Measurements from ENCODE around the gene PHYHD1. TPM values are rescaled to one million over a fixed set of nuclear protein-coding genes. Genes with fewer than 3 reads are reported as not detected.

The PHYHD1 gene
- total RNA-seq, 4 donors from 2014 or later, result 14.4 to 43.8 (median 32.4) TPM

DNA sequence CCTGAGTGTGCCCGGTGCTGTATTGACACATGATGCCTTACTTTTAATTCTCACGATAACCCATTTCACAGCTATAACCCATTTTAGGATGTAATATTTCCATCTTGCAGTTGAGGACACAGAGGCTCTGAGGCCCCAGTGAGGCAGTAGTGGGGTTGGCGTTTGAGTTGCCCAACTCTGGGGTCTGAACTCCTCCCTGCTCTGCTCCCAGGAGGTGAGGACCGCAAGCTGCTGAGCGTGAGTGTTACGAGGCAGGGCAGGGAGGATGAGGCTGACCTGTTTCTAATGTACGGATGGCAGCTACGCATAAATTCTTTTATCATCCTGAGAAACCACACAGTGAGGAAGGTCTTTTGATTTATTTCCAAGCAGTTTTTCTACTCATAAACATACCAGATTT lies 27.4 kb upstream of the PHYHD1 start:
- DNase-seq (ENCODE audit: low spot score), result no peak
- TF ChIP-seq, protein P1, sequence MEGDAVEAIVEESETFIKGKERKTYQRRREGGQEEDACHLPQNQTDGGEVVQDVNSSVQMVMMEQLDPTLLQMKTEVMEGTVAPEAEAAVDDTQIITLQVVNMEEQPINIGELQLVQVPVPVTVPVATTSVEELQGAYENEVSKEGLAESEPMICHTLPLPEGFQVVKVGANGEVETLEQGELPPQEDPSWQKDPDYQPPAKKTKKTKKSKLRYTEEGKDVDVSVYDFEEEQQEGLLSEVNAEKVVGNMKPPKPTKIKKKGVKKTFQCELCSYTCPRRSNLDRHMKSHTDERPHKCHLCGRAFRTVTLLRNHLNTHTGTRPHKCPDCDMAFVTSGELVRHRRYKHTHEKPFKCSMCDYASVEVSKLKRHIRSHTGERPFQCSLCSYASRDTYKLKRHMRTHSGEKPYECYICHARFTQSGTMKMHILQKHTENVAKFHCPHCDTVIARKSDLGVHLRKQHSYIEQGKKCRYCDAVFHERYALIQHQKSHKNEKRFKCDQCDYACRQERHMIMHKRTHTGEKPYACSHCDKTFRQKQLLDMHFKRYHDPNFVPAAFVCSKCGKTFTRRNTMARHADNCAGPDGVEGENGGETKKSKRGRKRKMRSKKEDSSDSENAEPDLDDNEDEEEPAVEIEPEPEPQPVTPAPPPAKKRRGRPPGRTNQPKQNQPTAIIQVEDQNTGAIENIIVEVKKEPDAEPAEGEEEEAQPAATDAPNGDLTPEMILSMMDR (IDR thresholded peaks at IDR 0.05), result no peak
- ATAC-seq (ENCODE audit: low FRiP score), result no peak

DNA sequence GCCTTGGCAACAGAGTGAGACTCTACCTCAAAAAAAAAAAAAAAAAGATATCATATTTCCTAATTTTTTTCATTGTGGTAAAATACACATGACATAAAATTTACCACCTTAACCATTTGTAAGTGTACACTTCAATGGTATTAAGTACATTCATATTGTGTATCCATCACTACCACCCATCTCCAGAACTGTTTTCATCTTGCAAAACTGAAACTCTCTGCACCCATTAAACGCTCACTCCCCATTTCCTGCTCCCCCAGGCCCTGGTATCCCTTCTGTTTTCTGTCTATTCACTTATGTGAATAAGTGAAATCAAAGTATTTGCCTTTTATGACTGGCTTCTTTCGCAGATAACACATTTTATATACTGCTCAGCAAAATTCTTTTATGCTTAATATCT lies 26.0 kb upstream of the PHYHD1 start:
- TF ChIP-seq, protein P1 (IDR thresholded peaks at IDR 0.05), result no peak
- DNase-seq (ENCODE audit: low spot score) (no peak), ATAC-seq (ENCODE audit: low FRiP score) (no peak)

DNA sequence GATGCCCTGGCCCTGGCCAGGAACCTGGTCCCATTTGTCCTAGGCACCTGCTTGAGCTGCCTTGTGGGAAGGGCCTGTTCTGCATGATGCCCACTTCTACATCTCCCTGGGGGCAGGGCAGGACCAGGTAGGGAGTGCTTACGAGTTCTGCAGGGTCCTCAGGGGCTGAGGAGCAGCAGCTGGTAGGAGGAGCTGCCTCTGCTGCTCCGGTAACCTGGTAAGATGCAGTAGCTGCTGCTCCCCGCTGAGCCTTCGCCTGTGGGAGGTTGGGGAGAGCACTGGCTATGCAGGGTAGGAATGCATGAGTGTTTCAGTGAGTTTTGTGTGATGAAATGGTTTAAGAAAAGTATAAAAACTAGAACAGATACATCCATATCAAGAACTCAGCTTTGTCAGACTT lies 25.2 kb upstream of the PHYHD1 start:
- TF ChIP-seq, protein P1 (IDR thresholded peaks at IDR 0.05), result no peak
- ATAC-seq (ENCODE audit: low FRiP score) (peak; percentile 48), DNase-seq (ENCODE audit: low spot score) (no peak)

DNA sequence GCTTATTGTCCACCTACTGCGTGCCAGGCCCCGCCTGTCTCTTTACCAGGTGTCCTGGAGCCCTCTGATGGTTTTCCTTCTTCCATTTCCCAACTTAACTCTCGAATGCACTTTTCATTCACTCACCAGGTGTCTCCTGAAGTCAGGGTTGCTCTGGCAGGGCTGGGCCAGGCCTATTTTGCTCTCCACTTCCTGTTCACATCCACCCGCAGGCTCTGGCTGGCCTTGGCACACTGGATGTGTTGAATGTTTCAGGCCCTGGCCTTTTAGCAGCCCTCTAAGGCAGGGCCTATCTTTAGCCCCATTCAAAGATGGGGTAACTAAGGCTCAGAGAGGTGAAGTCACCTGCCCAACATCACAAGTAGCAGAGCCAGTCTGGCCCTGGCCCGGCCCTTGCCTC lies 22.4 kb upstream of the PHYHD1 start:
- DNase-seq (ENCODE audit: low spot score), result no peak
- TF ChIP-seq, protein P1 (IDR thresholded peaks at IDR 0.05), result no peak
- ATAC-seq (ENCODE audit: low FRiP score), result no peak

DNA sequence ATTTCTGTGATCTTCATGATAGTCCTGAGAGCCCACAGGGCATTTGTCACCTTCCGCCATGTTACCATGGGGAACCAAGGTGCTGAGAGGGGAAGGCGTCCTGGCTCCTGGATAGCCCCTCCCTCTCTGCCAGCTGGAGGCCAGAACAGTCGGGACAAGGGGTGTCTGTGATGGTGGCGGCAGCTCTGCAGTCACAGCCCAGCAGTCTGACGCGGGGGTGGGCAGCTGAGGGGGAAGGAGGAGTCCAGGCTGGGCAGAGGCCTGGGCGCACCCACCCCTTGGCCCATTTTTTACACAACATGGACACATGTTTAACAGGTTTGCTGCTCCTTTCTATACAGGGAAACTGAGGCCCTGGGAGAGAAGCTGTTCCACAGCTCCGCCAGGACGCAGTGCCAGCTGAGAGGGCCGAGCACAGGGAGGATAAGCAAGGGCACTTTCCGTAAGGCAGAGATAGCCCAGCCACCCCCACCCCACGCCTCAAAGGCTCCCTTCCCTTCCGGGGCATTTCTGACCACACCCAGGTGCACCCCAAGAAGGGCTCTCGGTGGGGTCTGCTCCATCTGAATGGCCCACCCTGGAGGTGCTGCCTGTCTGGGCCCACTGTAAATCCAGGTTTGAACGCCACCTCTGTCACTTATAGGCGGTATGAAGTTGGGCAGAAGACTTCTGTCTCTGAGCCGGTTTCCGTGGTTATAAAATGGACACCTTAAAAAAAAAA lies 21.8 kb upstream of the PHYHD1 start:
- TF ChIP-seq, protein P1 (IDR thresholded peaks at IDR 0.05), result no peak
- DNase-seq (ENCODE audit: low spot score) (no peak), ATAC-seq (ENCODE audit: low FRiP score) (no peak)

DNA sequence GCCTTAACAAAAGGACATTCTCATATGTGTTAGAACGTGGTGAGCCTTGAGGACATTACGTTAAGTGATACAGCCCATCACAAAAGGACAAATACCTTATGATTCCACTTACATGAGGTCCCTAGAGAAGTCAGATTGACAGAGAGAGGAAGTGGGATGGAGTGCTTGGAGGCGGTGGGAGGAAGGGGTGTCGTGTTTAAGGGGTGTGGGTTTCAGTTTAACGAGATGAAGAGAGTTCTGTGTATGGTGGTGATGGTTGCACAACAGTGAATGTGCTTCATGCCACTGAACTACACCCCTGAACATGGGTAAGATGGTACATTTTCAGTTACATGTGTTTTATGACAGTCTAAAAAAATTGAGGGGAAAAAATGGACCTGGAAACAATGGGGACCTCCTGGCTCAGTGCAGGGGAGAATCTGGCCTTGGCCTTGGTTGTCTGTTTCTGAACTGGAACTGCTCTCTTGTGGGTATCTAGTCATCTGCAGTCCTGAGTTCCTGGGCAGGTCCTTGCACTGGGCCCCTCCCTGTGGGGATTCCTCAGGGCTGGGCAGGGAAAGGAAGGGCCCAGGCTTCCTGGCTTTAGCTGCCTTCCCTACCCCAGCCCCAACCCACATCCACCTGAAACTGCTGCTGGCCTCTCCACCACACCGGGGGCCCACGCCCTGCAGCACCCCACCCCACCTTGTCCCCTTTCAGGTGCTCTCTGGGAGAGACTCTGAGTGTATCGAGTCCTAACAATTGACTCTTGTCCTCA lies 21.0 kb upstream of the PHYHD1 start:
- ATAC-seq (ENCODE audit: low FRiP score) (no peak), DNase-seq (ENCODE audit: low spot score) (no peak)
- TF ChIP-seq, protein P1 (IDR thresholded peaks at IDR 0.05), result no peak

DNA sequence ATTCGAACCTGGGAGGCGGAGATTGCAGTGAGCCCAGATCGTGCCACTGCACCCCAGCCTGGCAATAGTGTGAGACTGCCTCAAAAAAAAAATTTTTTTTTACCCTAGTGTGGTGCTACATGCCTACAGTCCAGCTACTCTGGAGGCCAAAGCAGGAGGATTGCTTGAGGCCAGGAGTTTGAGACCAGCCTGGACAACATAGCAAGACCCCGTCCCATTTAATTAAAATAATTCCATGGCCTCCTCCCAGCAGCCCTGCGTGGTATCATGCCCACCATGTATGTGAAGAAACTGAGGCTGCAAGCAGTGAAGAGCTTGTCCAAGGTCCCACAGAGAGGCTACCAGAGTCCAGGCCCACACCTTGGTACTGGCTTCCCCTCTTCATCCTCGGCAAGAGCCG lies 19.4 kb upstream of the PHYHD1 start:
- no peak for DNase-seq (ENCODE audit: low spot score)
- no peak for ATAC-seq (ENCODE audit: low FRiP score)
- TF ChIP-seq, protein P1 (IDR thresholded peaks at IDR 0.05), result no peak
